ENCODE measurements around the gene OTUB1. TPM values are rescaled to one million over a fixed set of nuclear protein-coding genes. Genes with fewer than 3 reads are reported as not detected.

The OTUB1 gene
- polyA plus RNA-seq, 12 donors, result 35.1 to 61.1 (median 48.4) TPM; not detected in 1

- DNase-seq, result peak; percentile 73
These were observed 15.5 kb downstream of the OTUB1 start for GRCh38 chr11:64001484-64002420.

GRCh38 chr11:64003807-64004589, 17.8 kb downstream of the OTUB1 start:
- DNase-seq, result no peak

DNA sequence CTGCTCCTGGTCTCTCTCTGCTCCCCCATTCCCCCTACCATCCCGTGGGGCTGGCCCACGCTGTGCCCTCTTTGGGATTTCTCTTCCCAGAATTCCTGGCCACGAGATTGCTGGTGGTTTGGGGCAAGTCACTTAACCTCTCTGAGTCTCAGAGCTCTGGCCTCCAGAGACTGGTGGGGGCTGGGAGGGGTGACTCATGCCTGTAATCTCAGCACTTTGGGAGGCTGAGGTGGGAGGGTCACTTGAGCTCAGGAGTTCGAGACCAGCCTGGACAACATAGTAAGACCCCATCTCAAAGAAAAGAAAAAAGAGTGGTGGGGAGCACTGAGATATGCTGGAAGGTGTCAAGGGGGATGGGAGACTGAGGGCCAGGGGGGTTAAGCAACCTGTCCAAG, 18.3 kb downstream of the OTUB1 start:
- no peak for DNase-seq

- DNase-seq, result no peak
These were observed 19.5 kb downstream of the OTUB1 start for GRCh38 chr11:64005691-64006090.

DNA sequence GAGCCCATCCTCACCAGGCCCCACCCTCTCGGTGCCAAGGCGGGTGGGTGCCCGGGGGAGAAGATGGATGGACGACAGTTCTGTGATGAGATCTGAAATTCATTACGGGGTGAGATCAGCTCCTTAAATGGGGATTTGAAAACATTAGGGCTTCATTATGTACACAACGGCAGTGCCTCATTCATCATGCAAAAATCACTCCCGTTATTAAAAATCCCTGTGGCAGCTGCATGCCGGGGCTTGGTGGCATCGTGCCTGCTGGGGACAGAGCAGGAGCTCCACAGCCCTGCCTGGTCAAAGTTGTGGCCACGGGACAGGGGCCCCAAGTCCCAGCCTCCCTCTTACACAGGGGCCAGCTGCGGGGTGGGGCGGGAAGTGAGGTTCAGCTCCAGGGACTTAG, 20.2 kb downstream of the OTUB1 start:
- DNase-seq, result no peak

DNA sequence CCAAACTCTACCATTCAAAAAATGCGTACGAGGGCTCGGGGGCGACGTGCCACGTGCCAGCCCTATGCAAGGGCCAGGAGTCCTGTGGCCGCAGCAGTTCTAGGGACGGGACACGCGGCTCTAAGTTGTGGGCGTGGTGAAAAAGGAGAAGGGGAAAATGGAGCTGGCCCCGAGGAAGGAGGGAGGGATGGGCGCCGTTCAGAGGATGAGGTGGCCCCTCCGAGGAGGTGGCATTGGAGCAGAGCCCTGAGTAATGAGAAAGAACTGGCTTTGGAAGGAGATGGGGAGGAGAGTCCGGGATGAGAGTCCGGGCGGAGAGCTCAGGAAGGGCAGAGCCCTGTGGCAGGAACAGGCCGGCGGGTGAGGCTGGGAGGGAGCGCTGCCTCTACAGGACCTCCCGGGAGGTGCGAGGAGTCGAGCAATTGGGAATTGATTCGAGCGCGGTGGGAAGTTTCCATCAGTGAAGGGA, 21.0 kb downstream of the OTUB1 start:
- peak; percentile 30 for DNase-seq

DNA sequence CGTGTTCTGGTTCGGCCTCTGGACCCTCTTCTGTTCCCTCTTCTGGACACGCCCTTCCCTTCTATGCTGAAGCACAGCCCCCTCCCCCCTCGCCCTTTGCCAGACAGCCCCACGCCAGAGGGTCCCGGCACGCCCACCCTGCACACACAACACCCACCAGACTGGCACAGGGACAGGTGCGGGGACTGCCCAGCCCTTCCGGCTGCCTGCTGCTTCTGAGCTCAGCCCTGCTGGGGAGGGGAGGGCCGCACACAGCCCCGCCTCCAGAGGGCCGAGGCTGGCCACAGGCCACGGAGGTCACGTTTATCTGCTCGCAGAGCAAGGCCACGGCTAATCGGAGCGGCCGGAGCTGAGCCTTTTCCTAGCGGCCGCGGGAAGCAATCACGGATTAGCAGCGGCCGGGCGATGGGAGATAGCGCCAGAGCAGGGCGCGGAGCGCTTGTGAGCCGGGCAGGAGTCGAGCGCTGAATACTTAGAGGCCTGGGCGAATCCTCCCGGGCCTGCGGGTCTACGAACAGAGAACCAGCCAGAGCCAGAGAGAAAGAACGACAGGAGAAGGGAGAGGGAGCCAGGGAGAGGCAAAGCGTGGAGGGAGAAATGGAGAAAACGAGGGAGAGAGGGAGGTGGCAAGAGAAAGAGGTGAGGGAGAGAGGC, 21.5 kb downstream of the OTUB1 start:
- DNase-seq, result peak; percentile 78

DNA sequence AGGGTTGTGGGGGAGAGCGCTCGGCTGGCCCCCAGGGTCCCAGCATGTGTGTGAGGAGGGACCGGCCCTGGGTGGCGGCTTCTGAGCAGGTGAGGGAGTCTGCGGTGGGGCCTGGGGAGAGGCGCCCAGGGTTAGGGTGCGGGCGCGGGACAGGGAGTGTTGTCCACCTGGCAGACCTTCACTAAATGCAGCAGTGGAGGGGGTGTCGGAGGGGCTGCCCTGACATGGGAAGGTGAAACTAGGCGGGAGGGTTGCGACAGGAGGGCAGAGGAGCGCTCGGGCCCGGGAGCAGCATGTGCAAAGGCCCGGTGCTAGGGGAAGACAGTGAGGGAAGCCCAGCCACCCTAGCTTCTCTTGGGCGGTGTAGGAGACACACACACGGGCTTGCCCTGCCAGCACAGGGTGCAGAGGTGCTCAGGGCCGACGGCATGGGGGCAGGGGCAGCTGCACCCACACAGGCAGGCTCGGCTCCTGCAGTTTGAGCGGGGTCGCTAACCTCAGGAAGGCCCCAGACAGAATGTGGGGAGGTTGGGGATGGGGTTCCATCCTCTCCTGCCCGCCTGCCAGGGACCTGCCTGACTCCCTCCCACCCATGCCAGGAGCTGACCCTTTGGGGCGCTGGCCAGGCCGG, 22.2 kb downstream of the OTUB1 start:
- no peak for DNase-seq

DNA sequence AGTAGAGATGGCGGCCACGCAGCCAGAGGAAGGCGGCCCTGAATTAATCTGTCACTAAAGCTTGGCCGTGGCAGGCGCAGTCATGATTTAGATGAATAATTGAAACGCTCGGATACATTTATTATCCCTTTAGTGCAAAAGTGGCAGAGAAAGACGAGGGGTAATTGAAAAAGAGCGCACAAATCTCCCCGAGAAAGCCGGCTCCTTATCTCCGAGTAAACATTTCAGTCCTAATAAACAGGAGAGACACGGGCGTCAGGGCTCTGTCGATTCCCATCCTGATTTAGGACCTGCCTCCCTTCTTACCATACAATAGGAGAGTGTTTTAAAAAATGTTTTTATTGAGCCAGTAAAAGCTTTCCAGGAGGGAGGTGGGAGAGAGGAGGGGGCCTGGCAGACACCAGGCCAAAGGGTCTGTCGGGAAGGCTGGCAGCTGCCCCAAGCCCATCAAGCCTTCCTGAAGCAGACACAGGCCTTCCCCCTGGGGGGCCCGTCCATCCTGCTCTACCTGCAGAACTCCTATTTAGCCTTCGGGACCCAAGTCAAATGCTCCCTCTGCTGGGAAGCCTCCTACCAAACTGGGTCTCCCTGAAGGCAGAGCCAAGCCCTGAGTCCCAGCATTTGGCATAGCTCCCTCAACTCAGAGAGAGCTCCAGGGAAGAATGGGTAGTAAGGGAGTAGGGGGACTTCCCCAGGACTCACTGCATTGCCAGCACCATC, 22.8 kb downstream of the OTUB1 start:
- DNase-seq, result no peak

DNA sequence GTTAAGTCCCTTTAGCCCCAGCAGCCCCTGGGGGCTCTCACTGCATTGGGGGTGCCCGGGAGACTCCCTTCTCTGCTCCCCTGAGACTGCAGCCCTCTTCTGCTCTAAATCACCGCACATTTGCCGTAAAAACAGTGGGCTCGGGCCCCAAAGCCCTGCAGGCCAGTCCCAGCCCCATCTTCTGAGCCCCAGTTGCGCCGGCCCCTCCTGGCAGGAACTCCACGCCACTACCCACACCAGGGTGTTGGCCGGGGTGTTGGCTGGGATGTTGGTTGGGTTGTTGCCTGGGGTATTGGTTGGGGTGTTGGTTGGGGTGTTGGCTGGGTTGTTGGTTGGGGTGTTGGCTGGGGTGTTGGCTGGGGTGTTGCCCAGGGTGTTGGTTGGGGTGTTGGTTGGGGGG, 23.5 kb downstream of the OTUB1 start:
- no peak for DNase-seq

GRCh38 chr11:64010783-64011182, 24.5 kb downstream of the OTUB1 start:
- DNase-seq, result no peak

DNA sequence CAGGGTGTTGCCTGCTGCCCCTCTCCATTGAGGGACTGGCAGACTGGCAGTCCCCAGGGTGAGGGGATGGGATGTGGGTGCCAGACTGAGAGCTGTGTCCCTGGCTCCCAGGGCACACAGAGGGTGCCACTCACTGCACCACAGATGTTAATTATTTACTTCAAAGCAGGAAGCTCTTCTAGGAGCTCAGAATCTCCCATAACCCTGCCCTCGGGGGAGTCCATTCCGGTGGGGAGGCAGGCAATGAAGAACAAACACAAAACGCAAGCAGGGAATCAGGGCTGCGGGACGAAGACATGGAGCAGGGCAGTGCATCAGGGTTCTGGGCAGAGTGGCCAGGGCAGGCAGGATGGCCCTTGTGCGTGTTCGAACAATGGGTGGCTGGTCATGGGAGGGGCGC, 25.1 kb downstream of the OTUB1 start:
- DNase-seq, result no peak

- no peak for DNase-seq
These were observed 27.1 kb downstream of the OTUB1 start for GRCh38 chr11:64013141-64013896.

GRCh38 chr11:64014356-64014755, 28.1 kb downstream of the OTUB1 start:
- no peak for DNase-seq

GRCh38 chr11:64015510-64015909, 29.3 kb downstream of the OTUB1 start:
- no peak for DNase-seq

DNA sequence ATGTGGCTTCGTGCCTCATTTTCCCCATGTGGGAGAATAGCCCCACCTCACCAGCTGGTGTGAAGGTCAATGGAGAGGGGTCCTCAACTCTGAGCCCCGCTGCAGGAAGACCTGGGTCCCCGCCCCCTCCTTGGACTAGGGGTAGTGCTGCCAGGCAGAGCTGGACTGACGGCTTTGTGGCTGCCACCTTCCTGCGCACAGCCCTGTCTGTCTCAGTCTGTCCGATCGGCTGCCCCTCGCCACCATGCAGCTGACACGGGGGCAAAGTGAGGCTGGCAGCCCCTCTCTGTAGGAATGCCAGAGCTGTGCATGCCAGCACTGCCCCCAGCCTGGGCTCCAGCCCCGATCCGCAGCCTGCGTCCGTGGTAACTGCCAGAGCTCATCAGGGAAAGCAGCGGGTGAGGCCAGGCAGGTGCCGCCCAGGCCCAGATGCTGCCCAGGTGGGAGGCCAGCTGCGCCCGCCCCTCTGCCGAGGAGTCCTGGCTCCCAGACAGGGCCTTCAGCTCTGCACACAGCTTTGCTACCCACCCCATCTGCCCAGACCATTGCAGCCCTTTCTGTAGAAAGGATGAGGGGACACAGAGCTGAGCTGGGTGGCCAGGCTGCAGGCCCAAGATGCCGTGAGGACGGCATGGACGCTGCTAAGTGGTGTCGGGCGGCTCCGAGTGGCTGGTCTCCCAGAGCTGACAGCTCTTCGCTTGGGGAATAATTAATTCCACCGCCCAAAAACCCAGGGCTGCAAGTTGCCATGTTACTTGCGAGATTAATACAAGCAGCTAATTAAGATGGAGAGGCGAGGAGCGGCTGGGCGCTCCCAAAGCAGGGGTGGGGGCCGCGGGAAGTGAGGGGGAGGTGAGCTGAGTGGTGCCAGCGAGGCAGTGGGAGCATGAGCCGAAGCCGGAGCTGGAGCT, 30.0 kb downstream of the OTUB1 start:
- DNase-seq, result no peak

DNA sequence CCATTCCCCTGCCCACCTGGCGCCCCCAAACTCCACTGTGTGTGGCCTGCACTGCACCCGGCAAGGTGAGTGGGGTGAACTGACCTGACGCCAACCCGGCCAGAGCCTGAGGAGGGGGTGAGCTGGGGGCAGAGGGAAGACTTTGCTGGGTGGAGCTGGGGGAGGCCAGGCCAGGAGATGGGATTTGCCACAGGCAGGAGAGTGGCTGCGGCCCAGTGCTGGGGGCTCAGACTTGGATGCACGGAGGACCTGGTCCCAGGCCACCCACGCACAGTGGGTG, 31.6 kb downstream of the OTUB1 start:
- no peak for DNase-seq

- no peak for DNase-seq
These were observed 32.1 kb downstream of the OTUB1 start for GRCh38 chr11:64018310-64018709.

All from muscle of arm (tissue), 12 donors.